ENCODE results near the gene CRIP3. TPM values are rescaled to one million over a fixed set of nuclear protein-coding genes. Genes with fewer than 3 reads are reported as not detected.

Gene CRIP3
- total and polyA plus RNA-seq, 2 of the 4 experiments (the other 2 are of a cell fraction): not detected

- H3K14ac ChIP-seq (replicated peaks; ENCODE audit: low read depth, low read length): no peak overlapping the region
- no peak overlapping the region for H2AFZ ChIP-seq (replicated peaks; ENCODE audit: low read length, poor library complexity)
- ATAC-seq (ENCODE audit: low read depth) (no peak), DNase-seq (no peak)
- H4K5ac ChIP-seq (ENCODE audit: low read depth, low read length): no peak overlapping the region
- no peak overlapping the region for H4K91ac ChIP-seq (ENCODE audit: insufficient read depth, low read depth, low read length)
- H3K4me1 ChIP-seq (ENCODE audit: control insufficient read depth, insufficient read depth, low read length): peaks cover 2% of the 10 kb centered on the region; the same call in 1 of the 2 replicates
- no peak overlapping the region for H3K27ac ChIP-seq (ENCODE audit: insufficient read depth, low read length)
- no peak overlapping the region for H3K9ac ChIP-seq (ENCODE audit: low read depth, low read length)
- no peak overlapping the region for H2BK15ac ChIP-seq (ENCODE audit: low read depth, low read length)
- no peak overlapping the region for H3K4ac ChIP-seq (ENCODE audit: low read depth, low read length)
- H2BK120ac ChIP-seq (ENCODE audit: low read depth, low read length): no peak overlapping the region
- H3K79me1 ChIP-seq (ENCODE audit: low read depth in 1 of 2, low read length in 2 of 2): no peaks in the 10 kb centered on the region
- no peak overlapping the region for H2BK5ac ChIP-seq (ENCODE audit: low read depth, low read length, poor library complexity, severe bottlenecking)
- peaks cover 8% of the 10 kb centered on the region for H3K9me1 ChIP-seq (ENCODE audit: insufficient read depth, low read length)
- H3K27me3 ChIP-seq (ENCODE audit: control insufficient read depth, insufficient read depth, low read length): peaks cover 56% of the 10 kb centered on the region
- no peak overlapping the region for H3K4me2 ChIP-seq (ENCODE audit: low read depth, low read length)
- BruUV-seq (replicated peaks): no TSS peak
- H3K9me3 ChIP-seq (ENCODE audit: control insufficient read depth, insufficient read depth, low read length): no peaks in the 10 kb centered on the region
- peak overlapping the region; percentile 5 for H2AK9ac ChIP-seq (replicated peaks; ENCODE audit: low read depth, low read length, poor library complexity)
- no peak overlapping the region for H4K8ac ChIP-seq (ENCODE audit: low read depth in 2 of 2, low read length in 2 of 2)
- intact Hi-C loops (cut with micrococcal nuclease): no loop called here
- TF ChIP-seq BHLHE40 (IDR thresholded peaks at IDR 0.05; ENCODE audit: low read depth, low read length) (no peak), RAD21 (IDR thresholded peaks at IDR 0.05; ENCODE audit: low read length) (no peak), MAFK (IDR thresholded peaks at IDR 0.05; ENCODE audit: low read depth, low read length) (no peak), CHD1 (IDR thresholded peaks at IDR 0.05; ENCODE audit: low read depth, low read length) (no peak)
- POLR2A ChIA-PET (ENCODE audit: unreplicated experiment): no interaction called here
- dilution Hi-C loops (cut with HindIII; ENCODE audit: low sequenced_read_pairs, unreplicated experiment): no loop called here
- 17% methylated on average over 1 of the region's 7 CpGs; no CpG with 5 or more reads in 1 of the 2 experiments for WGBS, 2 experiments (ENCODE audit: extremely low coverage in 2 of 2, insufficient read length in 1 of 2)
- CTCF ChIA-PET: interaction anchor here (1.0 kb wide), 1 partner anchor 67 kb away, joined by 3 read pairs; no protein-coding TSS in a partner anchor
- in situ Hi-C loops (cut with MboI; ENCODE audit: low sequenced_read_pairs): no loop called here
- H3K56ac ChIP-seq (ENCODE audit: extremely low read depth, insufficient read depth, low read length): no peak overlapping the region
- no peak overlapping the region for H3K18ac ChIP-seq (ENCODE audit: low read depth, low read length)
- H3K36me3 ChIP-seq (ENCODE audit: control insufficient read depth, insufficient read depth, low read length): no peaks in the 10 kb centered on the region
- H4K20me1 ChIP-seq (ENCODE audit: insufficient read depth, low read length): no peaks in the 10 kb centered on the region; the same call in 1 of the 2 replicates
- H2AK5ac ChIP-seq (ENCODE audit: low read depth, low read length): no peak overlapping the region
- no peak overlapping the region for H2BK20ac ChIP-seq (ENCODE audit: low read depth, low read length)
- no peak overlapping the region for H3K23ac ChIP-seq (ENCODE audit: low read depth, low read length)
- no peak overlapping the region for H3K4me3 ChIP-seq (ENCODE audit: insufficient read depth, low read depth, low read length)
Observed at GRCh38 chr6:43267619-43268354, 40.8 kb downstream of the CRIP3 start.

All from IMR-90 (cell line).